Inflammatory macrophage treated with lipopolysaccharide for 4 hours (primary cell): Measurements from ENCODE around the gene GALR1.
"Not testable (repeated sequence)": the region's sequence is repeated elsewhere in the genome, so short reads cannot be mapped to it uniquely, and the experiment has no call there.

Source experiments
- DNase-seq: peaks from one replicate; pipeline ENCODE4 v3.0.0-alpha.2; 2020

Gene GALR1, protein sequence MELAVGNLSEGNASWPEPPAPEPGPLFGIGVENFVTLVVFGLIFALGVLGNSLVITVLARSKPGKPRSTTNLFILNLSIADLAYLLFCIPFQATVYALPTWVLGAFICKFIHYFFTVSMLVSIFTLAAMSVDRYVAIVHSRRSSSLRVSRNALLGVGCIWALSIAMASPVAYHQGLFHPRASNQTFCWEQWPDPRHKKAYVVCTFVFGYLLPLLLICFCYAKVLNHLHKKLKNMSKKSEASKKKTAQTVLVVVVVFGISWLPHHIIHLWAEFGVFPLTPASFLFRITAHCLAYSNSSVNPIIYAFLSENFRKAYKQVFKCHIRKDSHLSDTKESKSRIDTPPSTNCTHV

DNA sequence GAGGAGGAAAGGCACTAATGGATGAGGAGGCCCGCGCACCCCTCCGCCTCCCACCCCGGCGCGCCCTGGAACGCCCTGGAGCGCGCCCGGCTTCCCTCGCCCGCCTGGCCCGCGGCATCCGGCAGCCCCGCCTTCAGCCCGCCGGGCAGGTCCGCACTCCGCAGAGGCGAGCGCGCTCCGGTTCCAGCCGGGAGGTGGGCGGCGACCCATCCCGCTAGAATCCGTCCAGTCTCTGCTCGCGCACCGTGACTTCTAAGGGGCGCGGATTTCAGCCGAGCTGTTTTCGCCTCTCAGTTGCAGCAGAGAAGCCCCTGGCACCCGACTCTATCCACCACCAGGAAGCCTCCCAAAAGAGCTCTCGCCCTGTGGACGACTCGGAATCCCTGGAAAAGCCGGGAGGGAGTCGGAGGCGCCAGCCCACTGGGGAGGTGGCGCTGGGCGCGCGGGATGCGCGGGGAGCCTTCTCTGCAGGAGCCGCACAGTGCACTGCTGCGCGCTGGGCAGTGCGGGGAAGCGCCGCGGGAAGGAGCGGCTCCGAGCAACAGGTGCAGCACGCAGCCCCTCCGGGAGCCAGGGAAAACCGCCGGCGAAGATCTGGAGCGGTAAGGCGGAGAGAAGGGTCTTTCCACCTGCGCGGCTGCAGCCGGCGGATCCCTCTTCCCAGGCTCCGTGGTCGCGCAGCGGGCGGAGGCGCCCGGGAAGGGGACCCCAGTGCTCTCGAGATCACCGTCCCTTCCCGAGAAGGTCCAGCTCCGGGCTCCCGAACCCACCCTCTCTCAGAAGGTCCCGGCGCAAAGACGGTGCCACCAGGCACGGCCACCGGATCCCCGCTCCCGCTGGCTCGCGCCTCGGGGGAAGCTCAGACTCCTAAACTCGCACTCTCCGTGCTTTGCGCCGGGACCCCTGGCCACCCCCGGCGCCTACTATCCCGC lies at the start of gene GALR1:
Gene GALR1, plus strand, starts transcription at position 280 of the 932 bp plus-strand sequence. CDS start 701 bp downstream, outside the sequence.
- no peak for DNase-seq

DNA sequence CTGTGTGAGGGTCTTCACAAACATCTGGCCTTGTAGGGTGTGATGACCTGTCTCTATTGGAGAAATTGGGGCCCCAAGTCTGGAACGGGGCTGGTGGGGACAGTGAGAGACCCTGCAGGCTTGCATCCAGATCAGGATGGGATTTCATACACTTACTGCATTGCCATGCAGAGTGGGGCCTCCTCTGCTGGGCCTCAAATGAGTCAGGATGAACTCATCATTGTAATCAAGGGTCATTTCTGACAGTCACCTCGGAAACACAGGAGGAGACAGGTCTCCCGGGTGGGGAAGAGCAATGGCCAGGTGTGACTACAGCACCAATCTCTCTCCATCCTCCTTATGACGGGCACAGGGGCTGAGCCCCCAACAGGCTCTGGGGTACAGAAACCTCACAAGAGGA lies 48.1 kb upstream of the GALR1 start:
- no peak for DNase-seq

DNA sequence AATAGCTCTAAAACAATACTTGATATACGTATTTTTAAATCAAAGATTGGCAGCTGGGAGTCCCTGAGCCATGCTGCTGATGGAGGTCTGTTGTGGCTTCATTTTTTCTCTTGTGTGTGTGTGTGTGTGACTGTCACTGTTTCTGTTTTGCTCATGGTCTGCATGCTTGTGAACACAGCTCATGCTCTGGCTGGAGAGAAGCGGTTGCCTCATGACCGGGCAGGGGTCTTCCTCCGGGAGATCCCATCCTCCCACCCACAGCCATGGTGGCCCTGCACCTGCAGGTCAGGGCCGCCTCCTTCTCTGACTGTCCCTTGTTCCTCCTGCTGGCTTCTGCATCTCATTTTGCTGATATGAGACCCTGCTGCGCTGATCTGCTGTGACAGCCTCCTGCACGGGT lies 47.3 kb upstream of the GALR1 start:
- DNase-seq, result no peak

DNA sequence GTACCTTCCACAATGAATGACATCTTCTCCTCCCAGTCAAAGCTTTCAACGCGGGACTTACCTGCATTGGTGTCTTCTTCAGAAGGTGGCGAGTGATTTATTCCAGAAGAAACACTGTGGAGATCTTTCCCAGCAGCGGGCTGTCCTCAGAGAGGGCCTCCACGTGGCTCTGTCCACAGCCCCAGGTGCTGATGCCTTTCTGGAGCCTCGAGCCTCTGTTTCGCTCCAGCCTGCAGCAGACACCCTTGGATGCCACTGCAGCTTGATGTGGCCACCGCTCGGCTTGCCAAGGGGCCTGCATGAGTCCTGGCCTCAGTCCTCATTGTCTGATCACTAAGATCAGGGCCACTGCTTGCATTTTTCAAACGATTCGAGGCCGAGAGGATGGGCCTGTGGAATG lies 46.6 kb upstream of the GALR1 start:
- no peak for DNase-seq

DNA sequence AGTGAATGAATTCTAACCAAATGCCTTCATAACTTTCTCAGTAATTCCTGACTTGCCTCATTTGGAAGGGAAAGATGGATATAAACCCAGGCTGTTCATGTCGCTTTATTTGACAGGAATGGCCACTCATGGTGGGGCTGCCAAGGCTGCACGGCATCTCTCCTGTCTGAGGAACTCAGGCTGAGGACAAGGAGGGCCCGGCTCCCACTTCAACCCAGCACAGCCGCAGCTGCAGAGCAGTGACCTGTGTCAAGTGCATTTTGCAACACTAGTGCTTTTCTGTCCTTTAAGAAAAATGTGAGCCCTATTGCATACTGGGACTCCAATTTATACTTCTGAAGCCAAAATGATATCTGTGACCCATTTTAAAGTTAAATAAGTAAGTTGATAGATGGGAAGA lies 45.8 kb upstream of the GALR1 start:
- no peak for DNase-seq

DNA sequence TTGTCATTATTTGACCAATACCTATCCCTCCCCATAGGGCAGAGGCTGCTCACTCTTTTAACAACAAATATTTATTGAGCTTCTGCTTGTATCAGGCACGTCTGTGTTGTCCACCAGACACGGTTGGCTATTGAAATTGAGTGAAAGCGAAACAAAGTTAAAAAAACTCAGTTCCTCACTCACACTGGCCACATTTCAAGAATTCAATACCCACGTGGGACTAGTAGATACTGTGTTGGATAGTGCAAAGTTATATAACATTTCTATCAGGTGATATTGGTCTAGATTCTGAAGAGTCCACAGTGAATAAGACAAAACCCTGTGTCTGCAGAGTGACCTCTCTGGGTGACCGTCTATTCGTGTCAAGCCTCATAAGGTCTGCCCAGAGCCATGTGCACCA lies 43.9 kb upstream of the GALR1 start:
- peak; percentile 35 for DNase-seq

DNA sequence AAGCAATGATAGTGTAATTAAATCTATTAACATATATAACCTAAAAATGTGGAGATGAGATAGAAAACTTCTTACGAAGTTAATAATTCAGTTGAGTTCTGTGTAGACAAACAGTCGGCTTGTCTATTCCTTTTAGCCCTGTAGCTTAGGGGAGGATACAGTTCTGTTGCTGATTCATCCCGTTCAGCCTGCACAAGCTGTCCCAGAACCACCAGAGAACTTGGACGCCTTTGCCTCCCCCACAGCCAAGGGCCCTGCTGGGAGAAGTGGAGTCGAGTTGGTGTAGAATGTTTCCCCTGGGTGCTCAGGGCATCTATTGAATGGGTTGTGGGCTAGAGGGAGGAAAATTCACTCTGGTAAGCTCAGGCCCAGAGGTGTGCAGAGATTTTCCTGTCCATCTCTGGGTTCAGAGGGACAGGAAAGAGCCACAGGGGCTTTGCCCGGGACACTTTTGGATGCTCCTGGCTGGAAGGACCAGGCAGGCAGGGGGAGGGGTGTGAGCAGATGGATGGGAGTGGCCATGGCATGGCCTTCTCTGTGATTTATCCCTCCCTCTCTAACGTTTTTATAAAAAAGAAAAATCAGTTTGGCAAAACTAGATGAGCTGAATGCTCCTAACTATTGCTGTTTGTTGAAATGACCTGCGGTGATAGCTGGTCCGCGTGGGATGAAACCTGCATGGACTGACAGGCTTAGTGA lies 42.8 kb upstream of the GALR1 start:
- no peak for DNase-seq

DNA sequence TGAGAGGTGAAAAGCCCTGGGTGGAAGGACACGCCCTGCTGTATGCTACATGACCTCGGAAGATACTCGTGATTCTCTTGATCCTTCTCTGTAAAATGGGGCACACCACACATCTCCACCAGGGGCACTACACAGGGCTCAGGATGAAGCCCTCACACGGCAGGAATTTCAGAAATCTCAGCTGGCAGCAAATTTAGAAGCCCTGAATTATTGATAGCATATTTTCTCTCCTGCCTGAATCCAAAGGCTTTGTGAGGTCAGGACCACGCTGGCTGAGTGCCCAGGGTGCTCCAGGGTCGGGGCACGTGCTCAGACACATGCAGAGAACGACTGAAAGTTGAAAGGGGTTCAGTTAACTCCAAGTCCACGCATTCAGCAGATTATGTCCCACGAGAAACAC lies 42.1 kb upstream of the GALR1 start:
- DNase-seq, result peak; percentile 82

DNA sequence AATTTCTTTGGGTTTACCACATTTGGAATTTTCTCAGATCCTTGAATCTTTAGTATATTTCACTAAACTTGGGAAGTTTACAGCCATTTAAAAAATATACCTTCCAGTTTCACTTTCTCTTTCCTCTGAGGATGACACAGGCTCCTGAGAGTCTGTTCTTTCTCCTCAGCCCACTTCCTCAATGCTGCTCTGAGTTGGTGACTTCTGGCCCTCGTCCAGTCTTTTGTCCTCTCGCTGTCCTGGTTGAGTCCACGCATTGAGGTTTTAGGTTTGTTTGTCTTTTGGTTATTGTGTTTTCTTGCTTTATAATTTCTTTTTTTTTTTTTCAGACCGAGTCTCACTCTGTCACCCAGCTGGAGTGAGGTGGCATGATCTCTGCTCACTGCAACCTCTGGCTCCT lies 40.7 kb upstream of the GALR1 start:
- DNase-seq, result peak; percentile 89

DNA sequence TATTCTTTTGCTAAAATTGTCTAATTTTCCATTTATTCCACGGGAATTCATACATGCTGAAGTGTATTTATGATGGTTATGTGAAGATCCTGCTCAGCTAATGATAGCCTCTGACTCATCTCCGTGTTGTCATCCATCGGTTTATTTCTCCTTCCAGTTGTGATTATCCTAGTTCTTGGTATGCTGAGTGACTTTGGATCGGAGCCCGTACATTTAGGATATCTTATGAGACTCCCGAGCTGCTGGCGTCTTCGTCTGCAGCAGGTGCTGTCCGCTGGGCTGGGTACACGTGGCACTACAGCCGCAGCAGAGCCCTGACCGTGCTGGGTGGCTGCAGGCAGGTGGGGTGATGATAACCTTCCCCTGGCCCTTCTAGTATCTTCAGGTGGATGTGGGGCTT lies 40.1 kb upstream of the GALR1 start:
- peak; percentile 68 for DNase-seq

DNA sequence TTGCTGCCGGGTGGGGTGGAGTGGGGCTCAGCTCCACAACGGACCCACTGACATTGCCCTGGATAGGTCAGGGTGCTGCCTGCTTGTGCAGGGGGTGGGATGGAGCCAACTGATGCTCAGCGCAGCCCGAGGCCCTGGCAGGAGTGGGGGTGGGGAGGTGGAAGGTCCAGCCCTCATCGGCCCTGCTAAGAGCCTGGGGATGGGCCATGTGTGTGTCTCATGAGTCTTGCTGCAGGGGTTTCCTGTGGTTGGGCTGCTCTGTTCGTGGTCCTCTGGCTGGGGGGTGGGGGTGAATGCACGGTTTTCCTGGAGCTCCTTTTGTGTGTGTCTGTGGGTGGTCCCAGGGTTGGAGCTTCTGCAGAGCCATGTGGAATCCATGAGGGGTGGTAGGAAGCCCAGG lies 39.4 kb upstream of the GALR1 start:
- DNase-seq, result no peak

DNA sequence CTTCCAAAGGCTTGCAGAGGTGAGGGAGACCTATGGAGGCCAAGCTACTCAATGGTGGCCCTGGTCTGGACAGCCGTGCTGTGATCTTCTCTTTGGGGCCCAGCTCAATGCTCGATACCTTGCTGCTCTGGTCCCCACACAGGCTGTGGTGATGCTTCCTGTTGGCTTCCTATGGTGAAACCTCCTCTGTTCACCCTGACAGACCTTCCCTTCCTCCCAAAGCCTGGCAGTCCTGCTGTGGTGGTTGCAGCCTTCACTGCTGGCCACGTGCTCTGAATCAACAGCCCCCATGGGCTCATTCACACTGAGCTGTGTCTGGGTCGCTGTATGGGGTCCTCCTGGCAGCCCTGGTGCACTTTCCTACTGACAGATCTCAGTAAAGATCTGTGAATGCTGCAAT lies 31.0 kb upstream of the GALR1 start:
- DNase-seq, result no peak

DNA sequence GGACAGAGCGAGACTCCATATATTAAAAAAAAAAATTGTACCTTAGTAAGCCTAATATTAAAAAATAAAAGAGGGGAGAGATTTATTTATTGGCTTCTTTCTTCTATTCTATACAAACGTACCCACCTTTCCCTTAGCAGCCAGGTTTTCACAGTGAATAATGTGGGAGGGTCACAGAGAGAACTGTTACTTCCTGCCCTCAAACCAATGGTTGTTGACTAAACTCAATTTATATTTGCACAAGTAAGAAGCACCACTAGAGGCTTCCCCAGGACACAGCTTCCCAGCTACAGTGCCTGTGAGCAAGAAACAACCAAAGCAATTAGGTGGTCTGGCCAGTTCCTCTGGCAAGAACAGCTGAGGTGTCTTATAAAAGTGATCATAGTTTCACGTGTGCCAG lies 28.9 kb upstream of the GALR1 start:
- DNase-seq, result no peak

DNA sequence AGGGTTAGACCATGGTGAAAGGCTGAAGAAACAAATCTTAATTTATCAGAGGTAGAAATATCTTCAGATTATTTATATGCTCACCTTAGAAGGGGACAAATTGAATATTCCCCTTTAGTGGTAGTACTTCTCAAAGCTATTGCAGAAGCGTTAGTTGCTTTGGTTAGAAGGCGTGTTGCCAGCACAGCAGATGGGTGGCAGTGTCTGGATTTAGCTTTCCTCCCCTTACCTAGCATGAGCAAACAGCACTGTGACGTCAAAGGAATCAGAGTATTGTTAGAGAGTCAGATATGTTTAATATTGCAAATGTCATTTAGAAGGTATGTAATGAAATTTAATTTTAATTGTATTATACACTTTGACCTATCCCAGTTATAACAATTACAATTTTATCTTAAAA lies 27.2 kb upstream of the GALR1 start:
- no peak for DNase-seq

DNA sequence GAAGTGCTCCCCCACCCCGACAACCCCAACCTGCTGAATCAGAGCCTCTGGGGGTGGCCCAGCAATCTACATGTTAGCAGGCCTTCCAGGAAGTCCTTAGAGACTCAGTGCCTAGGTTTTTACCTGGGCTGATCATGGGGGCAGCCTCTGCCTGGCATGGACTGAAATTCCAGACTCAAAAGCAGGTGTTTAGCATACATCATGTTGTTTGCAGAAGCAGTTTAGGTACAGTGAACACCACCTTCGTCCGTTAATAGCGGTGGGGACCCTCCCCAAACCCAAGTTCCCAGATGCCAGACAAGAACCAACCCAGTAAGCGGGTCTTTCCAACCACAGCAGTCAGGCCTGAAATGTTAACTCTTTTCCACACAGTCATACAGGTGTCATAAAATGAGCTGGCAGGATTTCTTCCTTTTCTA lies 26.4 kb upstream of the GALR1 start:
- DNase-seq, result no peak

DNA sequence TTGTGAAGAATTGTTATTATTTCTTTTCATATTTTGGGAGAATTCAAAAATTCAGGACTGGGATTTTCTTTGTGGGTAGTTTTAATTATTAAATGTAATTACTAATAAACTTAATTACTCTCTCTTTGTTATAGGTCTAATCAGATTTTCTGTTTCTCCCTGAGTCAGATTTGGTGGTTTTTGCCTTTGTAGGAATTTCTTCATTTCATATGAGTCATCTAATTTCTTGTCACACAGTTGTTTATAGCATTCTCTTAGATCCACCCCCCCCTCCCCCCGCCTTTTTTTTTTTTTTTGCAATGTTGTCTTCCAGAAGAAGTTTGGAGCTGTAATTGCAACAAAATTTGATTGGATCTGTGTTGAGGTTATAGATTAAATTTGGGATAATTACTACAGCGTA lies 26.0 kb upstream of the GALR1 start:
- DNase-seq, result peak; percentile 75

DNA sequence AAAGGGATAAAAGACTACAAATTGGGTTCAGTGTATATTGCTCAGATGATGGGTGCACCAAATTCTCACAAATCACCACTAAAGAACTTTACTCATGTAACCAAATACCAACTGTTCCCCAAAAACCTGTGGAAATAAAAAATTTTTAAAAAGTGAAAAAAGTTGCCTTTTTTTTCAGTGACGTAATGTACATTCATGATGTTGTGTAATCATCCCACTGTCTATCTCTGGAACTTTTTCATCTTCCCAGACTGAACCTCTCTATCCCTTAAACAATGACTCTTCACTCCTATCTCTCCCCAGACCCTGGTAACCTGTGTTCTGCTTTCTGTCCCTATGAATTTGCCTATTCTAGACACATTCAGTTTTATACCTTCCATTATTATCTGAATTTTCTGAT lies 19.0 kb upstream of the GALR1 start:
- DNase-seq, result no peak

DNA sequence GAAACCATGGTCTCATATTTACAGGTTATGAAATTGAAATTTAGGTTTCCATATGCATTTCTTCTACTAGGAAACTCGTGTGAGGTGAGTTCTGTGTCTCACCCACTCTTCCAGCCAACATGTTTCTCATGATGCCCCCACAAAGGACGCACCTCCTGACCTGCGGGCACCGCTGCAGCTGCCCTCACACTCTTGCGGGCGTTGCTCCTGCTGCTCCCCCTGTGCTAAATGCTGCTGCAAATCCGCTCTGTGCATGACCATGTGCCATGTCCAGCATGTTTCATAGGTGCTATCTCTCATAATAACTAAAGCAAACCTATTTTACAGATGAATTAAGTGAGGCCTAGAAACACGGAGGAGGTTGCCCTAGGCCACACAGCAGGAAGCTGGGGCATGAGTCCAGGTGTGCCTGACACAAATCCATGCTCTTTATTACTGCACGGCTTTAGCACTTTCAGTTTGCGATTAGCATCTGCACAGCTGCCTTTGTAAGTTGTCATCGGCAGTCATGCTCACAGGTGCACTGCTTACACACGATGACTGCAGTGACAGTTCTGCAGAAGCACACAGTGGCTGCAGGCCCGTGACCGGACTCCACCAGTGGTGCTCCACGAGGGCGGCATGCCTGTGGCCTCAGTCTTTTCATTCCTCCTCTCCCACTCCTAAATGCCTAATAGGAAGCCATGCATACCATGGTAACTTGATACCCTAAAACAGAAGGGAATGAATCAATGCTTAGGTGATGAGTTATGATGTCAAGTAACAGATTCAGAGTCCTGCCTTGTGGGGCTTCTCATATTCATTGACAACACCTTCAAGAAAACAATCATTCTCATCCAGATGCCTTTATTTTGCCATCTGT lies 14.9 kb upstream of the GALR1 start:
- DNase-seq, result no peak

DNA sequence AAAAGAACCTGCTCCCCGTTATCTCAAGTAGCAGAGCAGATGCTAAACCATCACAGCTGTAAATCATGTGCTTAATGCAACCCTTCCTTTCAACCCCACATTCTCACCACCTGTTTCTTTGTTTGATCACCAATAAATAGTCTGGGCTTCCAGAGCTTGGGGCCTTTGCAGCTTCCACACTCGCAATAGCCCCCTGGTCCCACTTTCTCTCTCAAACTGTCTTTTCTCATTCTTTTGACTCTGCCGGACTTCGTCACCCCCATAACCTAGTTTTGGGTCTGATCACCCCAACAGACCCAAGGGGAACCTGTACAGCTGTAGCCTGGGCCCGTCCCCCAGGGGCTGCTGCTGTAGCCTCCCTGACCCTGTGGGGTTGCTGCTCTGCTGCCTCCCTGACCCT lies 10.4 kb upstream of the GALR1 start:
- not testable (repeated sequence) for DNase-seq

DNA sequence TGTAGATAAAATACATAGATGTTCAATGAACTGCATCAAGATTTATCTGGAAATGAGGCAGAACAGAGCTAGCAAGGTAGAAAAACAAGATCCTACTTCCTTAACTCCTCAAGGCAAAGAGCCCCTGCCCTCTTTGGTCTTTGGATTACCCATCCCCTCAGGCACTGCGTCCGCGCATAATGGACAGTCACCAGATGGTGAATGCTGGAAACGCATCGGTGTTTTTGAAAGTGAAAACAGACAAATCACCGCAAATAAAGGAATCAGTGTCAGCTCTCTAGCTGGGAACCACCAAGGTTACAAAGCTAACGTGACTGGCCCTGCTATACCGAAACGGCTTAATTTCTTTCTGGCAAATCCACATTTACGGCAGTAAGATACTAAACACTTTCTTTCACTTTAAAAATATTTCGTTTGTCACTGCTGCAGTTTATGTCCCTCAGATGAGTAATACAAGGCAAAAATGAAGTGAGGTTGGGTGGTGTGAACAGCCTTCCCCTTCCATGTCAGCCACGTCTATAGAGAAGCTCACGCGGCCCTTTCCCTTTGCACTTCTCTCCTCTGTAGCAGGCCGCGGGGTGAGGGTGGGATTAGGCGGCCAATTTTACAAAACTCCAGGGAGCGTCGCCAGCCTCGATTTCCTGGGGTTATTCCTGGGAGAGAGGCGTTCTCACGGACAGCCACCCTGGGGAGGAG lies 627 bp upstream of the GALR1 start:
- DNase-seq, result no peak

DNA sequence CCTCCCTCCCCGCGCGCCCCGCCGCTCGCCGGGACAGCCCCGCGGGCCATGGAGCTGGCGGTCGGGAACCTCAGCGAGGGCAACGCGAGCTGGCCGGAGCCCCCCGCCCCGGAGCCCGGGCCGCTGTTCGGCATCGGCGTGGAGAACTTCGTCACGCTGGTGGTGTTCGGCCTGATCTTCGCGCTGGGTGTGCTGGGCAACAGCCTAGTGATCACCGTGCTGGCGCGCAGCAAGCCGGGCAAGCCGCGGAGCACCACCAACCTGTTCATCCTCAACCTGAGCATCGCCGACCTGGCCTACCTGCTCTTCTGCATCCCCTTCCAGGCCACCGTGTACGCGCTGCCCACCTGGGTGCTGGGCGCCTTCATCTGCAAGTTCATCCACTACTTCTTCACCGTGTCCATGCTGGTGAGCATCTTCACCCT lies 865 bp downstream of the GALR1 start:
- DNase-seq, result no peak
